ENCODE results near the gene SVIL.
"Not testable (repeated sequence)": the region's sequence is repeated elsewhere in the genome, so short reads cannot be mapped to it uniquely, and the experiment has no call there.

Gene SVIL

DNA sequence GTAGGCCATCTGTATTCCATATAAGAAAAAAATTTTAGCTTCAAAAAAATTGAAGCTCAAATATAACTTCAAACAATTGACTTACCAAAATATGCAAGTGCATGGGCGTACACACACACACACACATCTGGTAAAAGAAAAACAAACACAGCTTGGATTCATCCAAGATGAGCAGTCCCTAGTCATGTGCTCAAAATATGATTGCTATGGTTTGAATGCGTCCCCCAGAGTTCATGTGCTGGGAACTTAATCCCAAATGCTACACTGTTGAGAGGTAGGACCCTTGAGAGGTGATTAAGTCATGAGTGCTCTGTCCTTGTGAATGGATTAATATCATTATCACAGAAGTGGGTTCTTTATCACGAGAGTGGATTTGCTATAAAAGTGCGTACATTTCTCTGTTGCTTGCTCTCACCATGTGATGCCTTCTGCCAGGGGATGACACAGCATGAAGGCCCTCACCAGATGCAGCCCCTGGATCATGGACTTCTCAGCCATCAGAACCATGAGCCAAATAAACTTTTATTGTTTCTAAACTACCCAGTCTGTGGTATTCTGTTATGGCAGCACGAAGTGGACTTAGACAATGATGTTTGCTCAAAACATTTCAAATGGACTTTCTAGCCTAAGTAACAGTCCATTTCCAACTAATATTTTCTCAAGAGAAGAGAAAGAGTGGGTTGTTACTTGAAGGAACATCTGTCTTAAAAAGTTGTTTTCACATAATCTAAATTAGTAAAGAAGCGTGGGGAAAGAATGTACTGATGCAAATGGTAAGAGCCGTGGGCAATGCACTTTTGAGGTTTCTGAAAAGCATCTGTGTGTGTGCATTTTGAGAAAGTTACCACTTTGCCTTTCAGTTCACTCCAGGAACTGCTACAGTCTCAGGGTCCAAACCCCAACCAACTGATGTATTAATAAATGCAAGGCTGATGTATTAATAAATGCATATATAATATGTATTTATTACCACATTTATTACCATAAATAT, 15.1 kb upstream of the SVIL start:
- no peak for DNase-seq (ENCODE audit: low spot score)

DNA sequence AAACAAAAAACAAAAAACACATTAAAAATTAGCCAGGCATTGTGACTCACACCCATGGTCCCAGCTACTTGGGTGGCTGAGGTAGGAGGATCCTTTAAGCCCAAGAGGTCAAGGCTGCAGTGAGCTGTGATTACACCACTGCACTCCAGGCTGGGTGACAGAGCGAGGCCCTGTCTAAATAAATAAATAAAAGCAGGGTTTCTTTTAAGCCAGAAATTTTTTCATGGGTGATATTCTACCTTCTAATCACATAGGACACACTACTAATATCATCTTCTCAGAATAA, 14.2 kb upstream of the SVIL start:
- no peak for DNase-seq (ENCODE audit: low spot score)

DNA sequence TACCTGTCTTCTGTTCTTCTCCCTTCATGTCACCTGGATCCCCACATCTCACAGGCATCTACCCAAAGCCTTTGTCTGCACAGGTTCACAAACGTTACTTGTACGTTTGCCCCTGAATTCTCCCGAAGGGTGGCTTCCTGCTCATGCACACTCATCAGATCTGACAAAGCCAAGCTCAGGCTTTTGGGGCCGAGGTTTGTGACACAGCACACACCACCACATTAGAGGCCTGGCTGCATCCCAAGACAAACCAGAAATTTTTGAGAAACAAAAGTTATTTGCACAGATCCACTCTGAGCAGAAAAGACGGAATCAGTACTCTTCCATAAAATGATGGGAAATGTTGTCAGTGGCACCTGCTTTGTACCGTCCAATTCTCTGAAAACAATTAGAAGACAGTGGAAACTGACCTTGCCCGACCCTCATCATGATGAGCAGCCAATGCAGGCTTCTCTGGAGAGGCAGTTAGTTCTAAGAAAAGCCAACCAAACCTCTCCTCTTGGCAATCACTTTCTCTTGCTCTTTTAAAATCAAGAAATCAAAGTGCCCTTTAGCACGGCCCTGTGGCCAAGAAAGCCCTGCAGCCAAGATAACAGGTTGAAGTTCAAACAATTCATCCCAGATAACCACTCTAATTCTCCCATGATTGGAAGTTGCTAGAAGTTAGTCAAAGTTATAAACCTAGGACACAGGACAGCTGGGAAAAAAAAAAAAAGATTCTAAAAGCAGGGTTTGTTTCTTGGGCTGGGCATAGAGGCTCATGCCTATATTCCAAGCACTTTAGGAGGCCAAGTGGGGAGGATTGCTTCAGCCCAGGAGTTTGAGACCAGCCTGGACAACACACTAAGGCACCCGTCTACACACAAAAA, 13.6 kb upstream of the SVIL start:
- no peak for DNase-seq (ENCODE audit: low spot score)

DNA sequence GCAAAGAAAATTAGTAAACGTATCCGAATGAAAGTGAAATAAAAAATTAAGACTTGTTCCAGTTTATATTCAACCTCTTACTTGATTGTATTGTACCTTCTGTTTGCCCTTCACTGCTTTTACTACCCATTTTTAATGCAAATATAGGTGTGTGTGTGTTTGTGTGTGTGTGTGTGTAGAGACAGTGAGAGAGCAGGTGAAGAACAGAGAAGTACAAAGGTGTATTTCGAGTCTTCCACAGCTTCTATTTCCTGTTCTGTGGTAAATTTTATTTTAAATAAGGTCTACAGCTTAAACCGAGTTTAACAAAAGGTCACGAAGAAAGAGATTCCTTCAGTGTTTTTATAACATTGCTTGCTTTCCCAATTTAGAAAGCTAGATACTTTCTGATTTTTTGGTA, 12.7 kb upstream of the SVIL start:
- DNase-seq (ENCODE audit: low spot score) = no peak

DNA sequence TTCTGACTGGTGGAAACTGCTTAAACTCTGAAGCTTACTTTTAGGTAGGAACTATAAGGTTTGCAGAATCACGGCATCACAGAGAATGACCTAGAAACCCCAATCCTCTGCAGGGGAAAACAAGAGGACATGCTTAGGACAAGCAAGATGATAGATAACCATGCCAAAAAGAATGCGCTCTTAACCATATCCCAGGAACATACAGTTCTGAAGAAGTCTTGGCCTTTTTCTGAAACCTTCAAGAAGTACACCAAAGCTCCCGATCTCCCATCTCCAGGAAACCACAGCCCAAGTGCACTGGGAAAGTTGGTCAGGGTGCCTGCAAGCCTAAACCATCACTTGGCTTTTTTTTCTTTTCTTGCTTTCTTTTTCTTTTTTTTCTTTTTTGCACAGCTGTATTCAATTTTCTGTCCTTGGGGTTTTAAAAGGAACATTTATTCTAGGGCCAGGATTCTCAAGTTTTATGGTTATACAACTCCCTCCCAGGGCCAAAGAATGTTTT, 12.2 kb upstream of the SVIL start:
- no peak for DNase-seq (ENCODE audit: low spot score)

DNA sequence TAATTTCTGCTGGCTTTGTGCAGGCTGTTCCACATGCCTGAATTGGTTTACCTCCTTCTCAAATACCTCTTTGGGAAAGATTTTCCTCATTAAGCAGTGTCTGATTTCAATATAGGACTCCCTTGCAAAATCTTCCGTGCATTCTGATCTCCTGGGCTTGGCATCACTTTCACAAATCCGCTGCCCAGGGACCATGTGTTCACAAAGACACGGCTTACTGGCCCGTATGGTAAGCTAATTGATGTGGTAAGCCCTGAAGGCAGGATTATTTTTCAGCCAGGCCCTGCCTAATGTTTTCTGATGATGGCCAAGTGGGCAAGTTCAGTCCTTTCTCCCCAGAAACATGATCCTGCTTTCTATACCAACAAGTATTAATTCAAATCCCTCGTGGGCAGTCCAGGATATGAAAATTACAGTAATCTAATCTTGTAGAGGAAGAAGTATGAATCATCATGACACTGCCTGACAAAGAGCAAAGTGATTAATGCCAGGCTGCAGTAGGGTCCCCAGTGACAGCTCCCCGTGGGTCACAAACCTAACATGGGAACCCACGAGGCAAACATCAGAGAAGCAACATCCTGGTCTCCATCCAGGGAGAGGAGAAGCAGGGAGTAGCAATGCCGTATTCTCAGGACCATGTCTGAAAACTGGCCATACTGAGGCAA, 11.6 kb upstream of the SVIL start:
- no peak for DNase-seq (ENCODE audit: low spot score)

DNA sequence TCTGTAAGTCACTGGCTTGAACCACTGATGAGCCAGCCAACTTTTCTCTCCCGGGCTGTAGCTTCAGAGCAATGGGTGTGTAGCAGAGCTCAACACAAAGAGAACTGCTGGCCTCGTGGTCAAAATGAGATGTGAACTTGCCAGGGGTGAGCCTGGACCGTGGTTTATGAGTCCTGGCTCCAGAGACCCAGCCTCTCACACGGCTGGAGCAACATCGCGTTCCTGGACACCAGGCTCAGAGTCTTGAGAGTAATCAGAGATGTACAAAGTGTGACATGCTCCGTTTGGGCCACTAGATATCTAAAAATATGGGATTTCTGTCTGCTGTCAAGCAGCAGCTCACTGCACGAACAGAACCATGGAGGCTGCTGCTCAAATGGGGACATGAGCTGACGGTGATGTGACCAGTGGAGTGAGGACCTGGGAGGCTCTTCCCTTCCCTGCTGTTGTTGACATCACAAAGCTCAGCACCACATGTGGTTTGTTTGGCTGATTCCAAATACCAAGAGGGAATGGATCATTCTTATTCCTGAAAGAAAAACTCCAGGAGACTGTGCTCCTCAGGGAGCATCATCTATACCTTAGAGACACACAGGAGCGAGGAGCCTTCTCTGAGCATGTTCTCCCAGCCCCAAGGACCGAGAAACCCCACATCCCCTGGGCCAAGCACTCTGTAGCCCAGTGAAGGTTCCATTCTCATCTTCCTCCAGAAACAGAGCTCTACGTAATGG, 9.2 kb upstream of the SVIL start:
- no peak for DNase-seq (ENCODE audit: low spot score)

DNA sequence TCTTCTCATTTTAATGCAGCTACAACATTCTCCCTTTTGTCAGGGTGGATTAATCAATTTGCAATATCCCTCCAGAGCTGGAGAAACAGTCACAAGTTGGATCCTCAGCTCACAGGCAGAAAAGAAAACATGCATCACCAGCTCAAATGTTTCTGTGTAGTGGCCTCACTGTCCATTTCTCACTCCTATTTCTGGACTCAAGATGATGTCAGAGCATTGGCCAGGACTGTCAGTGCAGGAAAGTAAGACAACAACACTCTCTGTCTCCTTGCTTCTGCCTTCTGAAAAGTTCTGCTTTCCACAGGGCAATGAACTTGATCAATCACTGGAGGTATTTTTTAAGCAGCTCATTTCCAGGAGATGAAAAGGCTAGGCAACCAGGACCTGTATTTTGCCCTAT, 8.2 kb upstream of the SVIL start:
- no peak for DNase-seq (ENCODE audit: low spot score)

DNA sequence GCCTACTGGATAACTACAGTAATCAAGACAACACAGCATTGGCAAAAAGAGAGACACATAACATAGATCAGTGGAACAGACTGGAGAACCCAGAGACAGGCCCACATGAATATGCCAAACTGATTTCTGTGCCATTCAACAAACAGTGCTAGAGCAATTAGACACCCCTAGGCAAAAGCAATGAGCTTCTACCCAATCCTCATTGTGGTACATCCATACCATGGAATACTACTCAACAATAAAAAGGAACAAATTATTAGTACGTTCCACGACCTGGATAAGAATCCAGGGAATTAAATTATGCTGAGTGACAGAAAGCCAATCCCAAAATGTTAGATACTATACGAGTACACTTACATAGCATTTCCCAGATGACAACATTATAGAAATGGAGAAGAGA, 2.8 kb upstream of the SVIL start:
- DNase-seq (ENCODE audit: low spot score) = no peak

DNA sequence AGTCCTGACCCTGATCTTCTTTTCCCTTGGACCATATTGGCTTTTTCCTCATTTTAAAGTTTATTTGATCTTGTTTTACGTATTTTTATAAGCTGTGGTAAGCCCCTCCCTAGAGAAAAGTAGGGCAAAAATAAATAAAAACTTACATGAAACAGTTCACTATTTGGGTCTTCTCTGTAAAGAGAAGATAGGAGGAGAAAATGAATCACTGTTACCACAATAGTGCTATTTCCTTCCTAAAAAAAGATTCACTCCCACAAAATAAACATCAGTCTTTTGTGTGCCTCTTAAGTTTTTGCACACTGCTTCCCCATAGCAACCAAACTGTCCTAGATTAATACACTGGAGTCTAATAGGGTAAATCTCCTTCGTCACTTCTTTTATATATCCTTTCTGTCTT, 1.4 kb upstream of the SVIL start:
- DNase-seq (ENCODE audit: low spot score) = no peak

DNA sequence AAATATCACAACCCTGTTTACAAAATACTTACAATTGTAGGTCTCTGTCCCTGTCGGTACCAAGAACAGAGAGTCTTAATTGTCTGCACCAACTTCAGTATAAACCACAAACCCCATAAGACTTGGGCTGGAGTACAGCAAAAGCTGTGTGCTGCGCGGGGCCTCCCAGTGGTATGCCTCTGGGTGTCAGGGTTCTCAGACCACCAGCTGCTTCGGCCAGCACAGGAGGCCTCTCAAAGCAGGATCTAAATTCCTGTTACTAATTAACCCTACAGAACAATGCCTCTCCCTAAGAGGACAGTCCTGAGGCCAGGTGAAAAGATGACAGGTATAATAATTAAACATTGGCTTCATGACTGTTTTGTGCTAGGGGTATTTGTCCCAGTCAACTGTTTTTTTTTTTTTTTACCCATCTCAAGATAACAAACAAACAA, 957 bp upstream of the SVIL start:
- no peak for DNase-seq (ENCODE audit: low spot score)

DNA sequence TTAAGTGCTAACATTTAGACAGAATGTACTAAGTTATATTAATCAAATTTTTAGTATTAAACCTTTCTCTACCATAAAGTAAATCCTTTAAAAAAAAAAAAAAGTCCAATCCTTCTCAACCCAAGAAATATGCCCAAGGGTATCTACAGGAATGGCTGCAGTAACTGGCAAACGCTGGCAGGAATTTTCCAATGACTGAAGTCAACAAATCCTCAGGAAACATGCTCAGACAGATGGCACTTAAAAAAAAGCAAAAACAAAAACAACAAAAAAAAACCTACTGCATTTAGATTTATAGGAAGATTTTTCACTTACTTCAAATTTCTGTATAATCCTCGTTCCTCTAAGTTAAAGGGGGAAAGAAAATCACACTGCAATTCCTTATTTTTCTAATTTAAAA, 666 bp downstream of the SVIL start:
- no peak for DNase-seq (ENCODE audit: low spot score)

DNA sequence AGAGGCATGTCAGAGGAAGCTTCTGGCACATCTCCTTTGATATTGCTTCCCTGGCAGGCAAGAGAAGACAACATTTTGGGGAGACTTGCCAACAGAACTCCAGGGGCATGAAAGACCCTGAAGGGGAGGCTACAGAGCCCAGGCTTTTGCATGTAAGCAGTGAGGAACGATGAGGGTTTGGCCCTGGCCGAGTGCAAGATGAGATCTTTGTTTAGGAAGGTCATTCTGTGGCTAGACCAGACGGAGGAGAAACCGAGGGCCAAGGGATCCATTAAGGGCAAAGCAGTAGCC, 3.8 kb downstream of the SVIL start:
- DNase-seq (ENCODE audit: low spot score) = no peak

DNA sequence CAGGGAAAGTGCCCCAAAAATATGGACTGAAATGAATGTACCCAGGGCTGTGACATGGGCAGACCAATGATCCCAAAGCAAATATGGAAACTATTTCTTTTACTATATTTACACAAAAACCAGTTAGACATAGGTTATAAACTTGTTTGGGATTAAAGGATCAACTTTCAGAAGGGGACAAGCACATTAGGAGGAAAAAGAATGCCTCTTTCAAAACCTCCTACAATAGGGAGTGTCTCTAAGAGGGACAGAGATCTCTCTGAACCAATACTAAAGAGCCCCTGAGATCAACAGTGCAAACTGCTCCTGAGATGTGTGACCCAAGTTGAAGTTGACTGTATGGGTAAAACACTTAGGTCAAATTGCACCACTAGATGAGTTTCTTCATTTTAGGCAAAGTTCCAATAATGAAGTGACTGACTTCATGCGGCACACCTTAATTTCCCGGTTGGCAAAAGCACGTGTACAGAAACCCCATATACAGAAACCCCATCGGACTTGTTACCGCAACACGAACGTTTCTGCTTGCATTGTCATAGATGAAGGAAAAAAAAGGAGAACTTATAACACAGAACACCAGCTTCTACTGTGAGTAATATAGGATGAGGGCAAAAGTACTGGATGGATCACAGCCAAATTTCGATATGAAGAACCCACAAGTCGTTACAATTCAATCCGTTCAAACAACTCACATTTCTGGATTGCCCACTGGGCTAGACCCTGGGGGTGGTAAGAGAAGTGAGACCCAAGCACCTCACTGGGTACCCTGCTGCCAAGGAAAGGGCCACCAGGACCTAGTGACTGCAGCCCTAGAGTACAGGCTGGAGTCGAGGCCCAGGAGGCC, 4.3 kb downstream of the SVIL start:
- DNase-seq (ENCODE audit: low spot score) = no peak

DNA sequence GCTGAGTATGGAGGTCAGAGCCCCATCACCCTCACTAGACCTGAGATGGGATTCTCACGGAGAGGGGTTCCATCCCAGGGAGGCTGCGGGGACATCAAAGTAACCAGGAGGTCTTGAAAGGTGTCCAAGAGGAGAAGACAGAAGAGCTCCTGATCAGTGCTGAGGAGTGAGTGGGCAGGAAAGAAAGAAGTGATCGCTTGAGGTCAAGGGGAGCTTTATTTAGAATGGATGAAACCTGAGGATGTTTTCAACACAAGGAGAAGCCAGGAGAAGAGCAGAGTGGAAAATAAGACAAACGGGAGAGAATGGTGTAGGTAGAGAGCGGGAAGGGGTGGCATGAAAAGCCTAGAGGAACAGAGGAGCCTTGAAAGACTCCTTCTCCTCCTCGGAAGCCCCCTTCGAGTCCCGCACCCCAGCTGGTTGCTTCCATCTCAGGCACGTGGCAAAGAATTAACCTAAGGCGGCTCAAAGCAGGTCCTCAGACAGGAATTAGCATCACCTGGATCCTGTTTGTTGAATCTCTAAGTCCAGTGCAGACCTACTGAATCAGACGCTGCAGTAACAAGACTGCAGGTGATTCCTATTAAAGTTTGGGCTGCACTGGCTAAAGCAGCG, 5.8 kb downstream of the SVIL start:
- no peak for DNase-seq (ENCODE audit: low spot score)

DNA sequence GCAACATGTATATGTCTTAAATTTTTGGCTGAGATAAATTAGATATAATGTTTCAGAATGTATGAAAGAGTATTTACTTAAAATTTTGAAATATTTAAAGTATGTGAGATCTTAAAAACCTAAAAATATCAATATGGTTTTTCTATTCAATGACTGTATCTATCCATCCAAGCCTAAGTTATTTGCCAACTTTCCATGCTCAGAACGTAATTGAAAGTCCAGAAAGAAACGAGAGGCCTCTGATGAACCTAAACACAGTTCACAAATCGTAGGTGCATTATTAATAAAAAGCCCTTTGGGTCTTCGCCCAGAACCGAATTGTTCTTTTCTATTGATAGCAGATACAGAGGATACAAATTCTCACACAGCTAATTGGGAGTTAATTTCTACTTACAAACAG, 6.5 kb downstream of the SVIL start:
- no peak for DNase-seq (ENCODE audit: low spot score)

DNA sequence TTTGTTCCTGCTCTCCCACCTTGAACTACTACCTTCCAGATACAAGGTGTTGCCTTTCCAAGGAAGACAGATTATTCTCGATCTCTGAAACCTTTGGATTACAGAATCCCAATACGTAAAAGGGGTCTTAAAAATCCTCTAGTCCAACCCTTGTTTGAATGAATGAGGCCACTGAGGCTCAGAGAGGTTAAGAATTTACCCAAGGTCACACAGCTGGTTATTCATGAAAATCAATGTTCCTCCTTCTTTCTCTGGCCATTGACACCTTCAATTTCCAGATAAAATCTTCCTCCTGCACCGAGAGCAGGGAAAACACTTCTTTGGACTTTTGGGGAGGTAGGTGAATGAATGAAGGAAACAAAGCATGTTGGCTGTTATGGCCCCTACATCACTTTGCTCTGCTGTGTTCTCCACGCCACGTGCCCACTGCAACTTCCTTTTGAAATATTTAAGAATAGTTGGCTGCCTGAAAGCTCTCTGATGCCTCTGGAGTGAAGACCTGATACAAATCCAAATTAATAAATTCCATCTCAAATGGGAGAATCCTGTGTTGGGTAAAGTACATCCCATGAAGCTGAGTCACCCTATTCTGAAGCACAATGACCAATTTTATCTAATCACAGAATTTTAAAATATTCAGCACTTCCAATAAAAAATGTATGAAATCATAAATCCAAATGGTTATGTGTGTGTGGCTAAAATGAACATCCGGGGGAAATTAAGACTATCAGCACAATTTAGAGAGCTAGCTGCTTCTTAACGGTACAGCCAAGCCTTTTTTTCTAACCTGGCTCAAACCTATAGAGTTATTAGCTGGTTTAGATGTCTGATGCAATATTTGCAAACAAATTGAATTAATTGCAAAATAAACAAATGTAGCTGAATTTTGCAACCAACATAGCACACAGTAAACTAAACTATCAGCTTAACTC, 7.3 kb downstream of the SVIL start:
- DNase-seq (ENCODE audit: low spot score) = no peak

DNA sequence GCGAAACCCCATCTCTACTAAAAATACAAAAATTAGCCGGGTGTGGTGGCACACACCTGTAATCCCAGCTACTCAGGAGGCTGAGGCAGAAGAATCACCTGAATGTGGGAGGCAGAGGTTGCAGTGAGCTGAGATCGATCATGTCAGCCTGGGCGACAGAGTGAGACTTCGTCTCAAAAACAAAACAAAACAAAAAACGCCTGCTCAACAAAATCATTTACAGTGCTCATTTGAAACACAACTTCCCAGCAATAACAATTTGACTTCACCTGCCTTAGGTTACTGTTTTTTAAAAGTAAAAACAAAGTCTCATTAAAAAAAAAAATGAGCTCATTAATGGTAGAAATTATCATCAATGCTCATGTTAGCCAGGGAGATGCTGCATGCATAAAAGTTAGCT, 10.4 kb downstream of the SVIL start:
- DNase-seq (ENCODE audit: low spot score) = not testable (repeated sequence)

DNA sequence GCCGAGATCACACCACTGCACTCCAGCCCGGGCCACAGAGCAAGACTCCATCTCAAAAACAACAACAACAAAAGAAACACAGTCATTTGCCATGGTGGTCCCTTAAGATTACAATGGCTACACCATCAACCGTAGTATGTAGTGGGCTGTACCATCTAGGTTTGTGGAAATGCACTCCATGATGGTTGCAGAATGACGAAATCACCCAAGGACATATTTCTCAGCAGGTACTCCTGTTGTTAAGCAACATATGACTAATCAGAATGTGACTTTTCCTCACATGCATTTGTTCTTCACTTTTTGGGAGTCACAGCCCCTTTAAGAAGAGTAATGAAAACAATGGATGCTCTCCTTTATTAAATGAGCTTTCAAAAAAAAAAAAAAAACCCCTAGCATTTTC, 11.0 kb downstream of the SVIL start:
- DNase-seq (ENCODE audit: low spot score) = no peak
